Measurements from ENCODE around the gene ZDHHC18.

ZDHHC18 gene

DNA sequence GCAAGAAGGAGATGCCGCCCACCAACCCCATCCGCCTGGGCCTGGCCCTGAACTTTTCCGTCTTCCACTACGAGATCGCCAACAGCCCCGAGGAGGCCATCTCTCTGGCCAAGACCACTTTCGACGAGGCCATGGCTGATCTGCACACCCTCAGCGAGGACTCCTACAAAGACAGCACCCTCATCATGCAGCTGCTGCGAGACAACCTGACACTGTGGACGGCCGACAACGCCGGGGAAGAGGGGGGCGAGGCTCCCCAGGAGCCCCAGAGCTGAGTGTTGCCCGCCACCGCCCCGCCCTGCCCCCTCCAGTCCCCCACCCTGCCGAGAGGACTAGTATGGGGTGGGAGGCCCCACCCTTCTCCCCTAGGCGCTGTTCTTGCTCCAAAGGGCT, 37.2 kb downstream of the ZDHHC18 start:
- Histone ChIP-seq H3K4me3 (ENCODE audit: low read depth, low read length) (peak overlapping the region; percentile 59), H3K27ac (ENCODE audit: extremely low read depth, low read depth, low read length) (no peak overlapping the region; the same call in 1 of the 2 replicates), H3K9me3 (ENCODE audit: control insufficient read depth, insufficient read depth, low read depth, low read length) (no peaks in the 10 kb centered on the region), H3K36me3 (ENCODE audit: control insufficient read depth in 2 of 2, insufficient read depth in 1 of 2, low read length in 2 of 2) (no peaks in the 10 kb centered on the region), H3K4me1 (ENCODE audit: control insufficient read depth, insufficient read depth, low read length) (0 out of 2 replicates have a peak, but pooled peaks cover 2% of the 10 kb centered on the region)
- CTCF ChIA-PET = interaction anchor here (1.1 to 4.1 kb wide), 3 partner anchors 14 to 261 kb away, joined by 5 to 18 read pairs (median 11); no protein-coding TSS in a partner anchor
- POLR2A ChIA-PET = interaction anchor here (2.6 kb wide), 1 partner anchor 26 kb away, joined by 30 read pairs; the partner anchor contains the start of gene GPN2
- TF ChIP-seq ZNF521 (tag by site-specific recombination; IDR thresholded peaks at IDR 0.05) = no peak
- TF ChIP-seq ZNF404 (tag by site-specific recombination; IDR thresholded peaks at IDR 0.05) = no peak

DNA sequence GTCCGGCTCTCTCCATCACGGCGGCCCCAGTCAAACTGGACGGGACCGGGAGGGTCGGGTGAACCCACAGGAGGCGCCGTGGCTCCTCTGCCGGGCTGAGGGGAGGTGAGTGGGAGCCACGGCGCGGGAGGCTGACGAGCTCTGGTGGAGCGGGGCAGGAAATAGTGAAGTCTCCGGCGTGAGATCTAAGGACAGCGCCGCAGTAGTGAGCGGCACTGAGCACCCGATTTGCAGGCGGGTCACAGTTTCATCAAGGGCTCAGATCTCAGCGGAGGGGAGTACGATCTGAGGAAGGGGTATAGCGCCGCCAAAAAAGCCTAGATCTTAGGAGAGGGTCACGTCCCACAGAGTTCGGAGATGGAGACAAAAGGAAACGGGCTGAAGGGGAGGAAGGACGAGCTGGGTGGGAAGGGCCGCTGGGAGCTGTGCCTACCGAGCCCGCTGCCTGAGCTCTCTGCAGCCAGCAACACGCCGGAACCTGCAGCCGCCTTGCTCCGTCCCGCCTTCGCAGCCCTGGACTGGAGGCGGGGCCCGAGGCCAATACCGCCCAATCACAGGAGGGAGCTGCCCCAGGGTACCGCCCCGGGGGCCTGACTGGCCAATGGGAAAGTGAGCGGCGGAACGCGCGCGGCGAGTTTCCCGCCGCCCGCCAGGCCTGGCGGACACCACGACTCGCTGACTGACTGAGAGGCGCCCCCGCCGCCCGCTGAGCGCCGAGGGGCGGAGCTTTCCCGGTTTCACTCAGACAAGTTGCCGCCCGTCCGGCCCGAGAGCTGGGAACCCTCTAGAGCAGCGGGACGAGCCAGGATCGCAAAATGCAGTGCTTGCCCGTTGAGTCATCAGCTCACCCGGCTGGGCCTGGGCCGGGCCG, 38.4 kb downstream of the ZDHHC18 start:
- Histone ChIP-seq H3K4me3 (ENCODE audit: low read depth, low read length) (peak overlapping the region; percentile 59), H3K27ac (ENCODE audit: extremely low read depth, low read depth, low read length) (peak overlapping the region; percentile 61), H3K9me3 (ENCODE audit: control insufficient read depth, insufficient read depth, low read depth, low read length) (no peaks in the 10 kb centered on the region), H3K4me1 (ENCODE audit: control insufficient read depth, insufficient read depth, low read length) (0 out of 2 replicates have a peak, but pooled peaks cover 2% of the 10 kb centered on the region), H3K36me3 (ENCODE audit: control insufficient read depth in 2 of 2, insufficient read depth in 1 of 2, low read length in 2 of 2) (no peaks in the 10 kb centered on the region)
- POLR2A ChIA-PET = interaction anchor here (0.5 to 2.6 kb wide), 35 partner anchors 9 to 908 kb away, joined by 3 to 30 read pairs (median 4); partner anchors contain the start of genes GPATCH3, GPN2, HMGN2 and NUDC
- CTCF ChIA-PET = interaction anchor here (0.5 to 4.1 kb wide), 10 partner anchors 9 to 788 kb away, joined by 3 to 18 read pairs (median 4); partner anchors contain the start of gene ZDHHC18
- TF ChIP-seq ZNF426 (tag by site-specific recombination; IDR thresholded peaks at IDR 0.05) (no peak), ZIC2 (tag by site-specific recombination; IDR thresholded peaks at IDR 0.05) (peak; percentile 86), ZNF585B (tag by site-specific recombination; IDR thresholded peaks at IDR 0.05) (no peak), ZNF549 (tag by site-specific recombination; IDR thresholded peaks at IDR 0.05) (no peak), ZNF623 (tag by site-specific recombination; IDR thresholded peaks at IDR 0.05) (no peak), KLF7 (tag by site-specific recombination; IDR thresholded peaks at IDR 0.05; ENCODE audit: borderline replicate concordance) (no peak), ZNF292 (tag by site-specific recombination; IDR thresholded peaks at IDR 0.05; ENCODE audit: borderline replicate concordance, low read depth) (no peak), ZNF302 (tag by site-specific recombination; IDR thresholded peaks at IDR 0.05; ENCODE audit: low read depth) (no peak), ZNF132 (tag by site-specific recombination; IDR thresholded peaks at IDR 0.05; ENCODE audit: borderline replicate concordance) (no peak), ZBTB1 (tag by site-specific recombination; IDR thresholded peaks at IDR 0.05) (no peak), HOXD13 (CRISPR knock-in tag; IDR thresholded peaks at IDR 0.05; ENCODE audit: borderline replicate concordance) (no peak), ZNF610 (tag by site-specific recombination; IDR thresholded peaks at IDR 0.05; ENCODE audit: borderline replicate concordance) (peak; percentile 97), GLIS2 (tag by site-specific recombination; IDR thresholded peaks at IDR 0.05) (peak; percentile 72), SETDB1 (IDR thresholded peaks at IDR 0.05; ENCODE audit: insufficient read length, low read length) (no peak), HOXA7 (CRISPR knock-in tag; IDR thresholded peaks at IDR 0.05; ENCODE audit: borderline replicate concordance) (no peak)
- TF ChIP-seq, protein P1, sequence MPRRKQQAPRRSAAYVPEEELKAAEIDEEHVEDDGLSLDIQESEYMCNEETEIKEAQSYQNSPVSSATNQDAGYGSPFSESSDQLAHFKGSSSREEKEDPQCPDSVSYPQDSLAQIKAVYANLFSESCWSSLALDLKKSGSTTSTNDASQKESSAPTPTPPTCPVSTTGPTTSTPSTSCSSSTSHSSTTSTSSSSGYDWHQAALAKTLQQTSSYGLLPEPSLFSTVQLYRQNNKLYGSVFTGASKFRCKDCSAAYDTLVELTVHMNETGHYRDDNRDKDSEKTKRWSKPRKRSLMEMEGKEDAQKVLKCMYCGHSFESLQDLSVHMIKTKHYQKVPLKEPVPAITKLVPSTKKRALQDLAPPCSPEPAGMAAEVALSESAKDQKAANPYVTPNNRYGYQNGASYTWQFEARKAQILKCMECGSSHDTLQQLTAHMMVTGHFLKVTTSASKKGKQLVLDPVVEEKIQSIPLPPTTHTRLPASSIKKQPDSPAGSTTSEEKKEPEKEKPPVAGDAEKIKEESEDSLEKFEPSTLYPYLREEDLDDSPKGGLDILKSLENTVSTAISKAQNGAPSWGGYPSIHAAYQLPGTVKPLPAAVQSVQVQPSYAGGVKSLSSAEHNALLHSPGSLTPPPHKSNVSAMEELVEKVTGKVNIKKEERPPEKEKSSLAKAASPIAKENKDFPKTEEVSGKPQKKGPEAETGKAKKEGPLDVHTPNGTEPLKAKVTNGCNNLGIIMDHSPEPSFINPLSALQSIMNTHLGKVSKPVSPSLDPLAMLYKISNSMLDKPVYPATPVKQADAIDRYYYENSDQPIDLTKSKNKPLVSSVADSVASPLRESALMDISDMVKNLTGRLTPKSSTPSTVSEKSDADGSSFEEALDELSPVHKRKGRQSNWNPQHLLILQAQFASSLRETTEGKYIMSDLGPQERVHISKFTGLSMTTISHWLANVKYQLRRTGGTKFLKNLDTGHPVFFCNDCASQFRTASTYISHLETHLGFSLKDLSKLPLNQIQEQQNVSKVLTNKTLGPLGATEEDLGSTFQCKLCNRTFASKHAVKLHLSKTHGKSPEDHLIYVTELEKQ (tag by site-specific recombination; IDR thresholded peaks at IDR 0.05; ENCODE audit: borderline replicate concordance) = peak; percentile 6; the same call in 1 of the 2 replicates
- TF ChIP-seq, protein P2, sequence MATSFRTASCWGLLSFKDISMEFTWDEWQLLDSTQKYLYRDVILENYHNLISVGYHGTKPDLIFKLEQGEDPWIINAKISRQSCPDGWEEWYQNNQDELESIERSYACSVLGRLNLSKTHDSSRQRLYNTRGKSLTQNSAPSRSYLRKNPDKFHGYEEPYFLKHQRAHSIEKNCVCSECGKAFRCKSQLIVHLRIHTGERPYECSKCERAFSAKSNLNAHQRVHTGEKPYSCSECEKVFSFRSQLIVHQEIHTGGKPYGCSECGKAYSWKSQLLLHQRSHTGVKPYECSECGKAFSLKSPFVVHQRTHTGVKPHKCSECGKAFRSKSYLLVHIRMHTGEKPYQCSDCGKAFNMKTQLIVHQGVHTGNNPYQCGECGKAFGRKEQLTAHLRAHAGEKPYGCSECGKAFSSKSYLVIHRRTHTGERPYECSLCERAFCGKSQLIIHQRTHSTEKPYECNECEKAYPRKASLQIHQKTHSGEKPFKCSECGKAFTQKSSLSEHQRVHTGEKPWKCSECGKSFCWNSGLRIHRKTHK (tag by site-specific recombination; IDR thresholded peaks at IDR 0.05) = no peak
- TF ChIP-seq, protein P3, sequence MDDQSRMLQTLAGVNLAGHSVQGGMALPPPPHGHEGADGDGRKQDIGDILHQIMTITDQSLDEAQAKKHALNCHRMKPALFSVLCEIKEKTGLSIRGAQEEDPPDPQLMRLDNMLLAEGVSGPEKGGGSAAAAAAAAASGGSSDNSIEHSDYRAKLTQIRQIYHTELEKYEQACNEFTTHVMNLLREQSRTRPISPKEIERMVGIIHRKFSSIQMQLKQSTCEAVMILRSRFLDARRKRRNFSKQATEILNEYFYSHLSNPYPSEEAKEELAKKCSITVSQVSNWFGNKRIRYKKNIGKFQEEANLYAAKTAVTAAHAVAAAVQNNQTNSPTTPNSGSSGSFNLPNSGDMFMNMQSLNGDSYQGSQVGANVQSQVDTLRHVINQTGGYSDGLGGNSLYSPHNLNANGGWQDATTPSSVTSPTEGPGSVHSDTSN (CRISPR knock-in tag; IDR thresholded peaks at IDR 0.05) = no peak
- TF ChIP-seq, protein P4, sequence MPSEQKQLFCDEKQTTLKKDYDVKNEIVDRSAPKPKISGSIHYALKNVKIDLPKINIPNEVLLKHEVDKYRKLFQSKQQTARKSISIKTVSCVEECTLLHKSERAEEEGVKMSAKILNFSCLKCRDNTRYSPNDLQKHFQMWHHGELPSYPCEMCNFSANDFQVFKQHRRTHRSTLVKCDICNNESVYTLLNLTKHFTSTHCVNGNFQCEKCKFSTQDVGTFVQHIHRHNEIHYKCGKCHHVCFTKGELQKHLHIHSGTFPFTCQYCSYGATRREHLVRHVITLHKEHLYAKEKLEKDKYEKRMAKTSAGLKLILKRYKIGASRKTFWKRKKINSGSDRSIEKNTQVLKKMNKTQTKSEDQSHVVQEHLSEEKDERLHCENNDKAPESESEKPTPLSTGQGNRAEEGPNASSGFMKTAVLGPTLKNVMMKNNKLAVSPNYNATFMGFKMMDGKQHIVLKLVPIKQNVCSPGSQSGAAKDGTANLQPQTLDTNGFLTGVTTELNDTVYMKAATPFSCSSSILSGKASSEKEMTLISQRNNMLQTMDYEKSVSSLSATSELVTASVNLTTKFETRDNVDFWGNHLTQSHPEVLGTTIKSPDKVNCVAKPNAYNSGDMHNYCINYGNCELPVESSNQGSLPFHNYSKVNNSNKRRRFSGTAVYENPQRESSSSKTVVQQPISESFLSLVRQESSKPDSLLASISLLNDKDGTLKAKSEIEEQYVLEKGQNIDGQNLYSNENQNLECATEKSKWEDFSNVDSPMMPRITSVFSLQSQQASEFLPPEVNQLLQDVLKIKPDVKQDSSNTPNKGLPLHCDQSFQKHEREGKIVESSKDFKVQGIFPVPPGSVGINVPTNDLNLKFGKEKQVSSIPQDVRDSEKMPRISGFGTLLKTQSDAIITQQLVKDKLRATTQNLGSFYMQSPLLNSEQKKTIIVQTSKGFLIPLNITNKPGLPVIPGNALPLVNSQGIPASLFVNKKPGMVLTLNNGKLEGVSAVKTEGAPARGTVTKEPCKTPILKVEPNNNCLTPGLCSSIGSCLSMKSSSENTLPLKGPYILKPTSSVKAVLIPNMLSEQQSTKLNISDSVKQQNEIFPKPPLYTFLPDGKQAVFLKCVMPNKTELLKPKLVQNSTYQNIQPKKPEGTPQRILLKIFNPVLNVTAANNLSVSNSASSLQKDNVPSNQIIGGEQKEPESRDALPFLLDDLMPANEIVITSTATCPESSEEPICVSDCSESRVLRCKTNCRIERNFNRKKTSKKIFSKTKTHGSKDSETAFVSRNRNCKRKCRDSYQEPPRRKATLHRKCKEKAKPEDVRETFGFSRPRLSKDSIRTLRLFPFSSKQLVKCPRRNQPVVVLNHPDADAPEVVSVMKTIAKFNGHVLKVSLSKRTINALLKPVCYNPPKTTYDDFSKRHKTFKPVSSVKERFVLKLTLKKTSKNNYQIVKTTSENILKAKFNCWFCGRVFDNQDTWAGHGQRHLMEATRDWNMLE (tag by site-specific recombination; conservative IDR thresholded peaks at IDR 0.05; ENCODE audit: low read depth) = peak; percentile 41

Data from HEK293 (cell line).